NCI-H748 (cell line): ENCODE data around the gene MICALL2.
"Not testable (repeated sequence)": the region's sequence is repeated elsewhere in the genome, so short reads cannot be mapped to it uniquely, and the experiment has no call there.

Experiments
- DNase-seq: peaks from one replicate; lab custom pipeline; 2025; ENCODE audit not compliant: unreplicated experiment; lab: John Stamatoyannopoulos, UW

Gene MICALL2

GRCh38 chr7:1449951-1450350 lies 9.3 kb downstream of the MICALL2 start:
- no peak for DNase-seq

DNA sequence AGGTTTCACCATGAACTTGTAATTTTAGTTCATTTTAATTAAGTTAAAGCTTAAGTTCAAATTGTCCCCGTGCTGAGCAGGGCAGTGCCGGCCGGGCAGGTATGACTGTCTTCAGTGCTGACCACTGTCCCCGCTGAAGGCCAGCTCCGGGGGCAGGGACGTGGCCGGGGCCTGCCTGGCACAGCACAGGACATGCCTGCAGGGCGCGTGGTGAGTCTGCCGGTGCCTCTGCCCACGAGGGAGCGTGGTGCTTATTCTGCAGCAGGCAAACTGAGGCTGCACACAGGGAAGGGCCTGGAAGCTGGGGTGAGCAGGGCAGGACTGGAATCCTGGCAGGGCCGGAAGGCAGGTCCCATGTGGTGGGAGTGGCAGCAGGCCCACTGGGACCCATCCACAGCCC lies 9.8 kb downstream of the MICALL2 start:
- no peak for DNase-seq

- no peak for DNase-seq
These were observed 10.3 kb downstream of the MICALL2 start for GRCh38 chr7:1448958-1449357.

DNA sequence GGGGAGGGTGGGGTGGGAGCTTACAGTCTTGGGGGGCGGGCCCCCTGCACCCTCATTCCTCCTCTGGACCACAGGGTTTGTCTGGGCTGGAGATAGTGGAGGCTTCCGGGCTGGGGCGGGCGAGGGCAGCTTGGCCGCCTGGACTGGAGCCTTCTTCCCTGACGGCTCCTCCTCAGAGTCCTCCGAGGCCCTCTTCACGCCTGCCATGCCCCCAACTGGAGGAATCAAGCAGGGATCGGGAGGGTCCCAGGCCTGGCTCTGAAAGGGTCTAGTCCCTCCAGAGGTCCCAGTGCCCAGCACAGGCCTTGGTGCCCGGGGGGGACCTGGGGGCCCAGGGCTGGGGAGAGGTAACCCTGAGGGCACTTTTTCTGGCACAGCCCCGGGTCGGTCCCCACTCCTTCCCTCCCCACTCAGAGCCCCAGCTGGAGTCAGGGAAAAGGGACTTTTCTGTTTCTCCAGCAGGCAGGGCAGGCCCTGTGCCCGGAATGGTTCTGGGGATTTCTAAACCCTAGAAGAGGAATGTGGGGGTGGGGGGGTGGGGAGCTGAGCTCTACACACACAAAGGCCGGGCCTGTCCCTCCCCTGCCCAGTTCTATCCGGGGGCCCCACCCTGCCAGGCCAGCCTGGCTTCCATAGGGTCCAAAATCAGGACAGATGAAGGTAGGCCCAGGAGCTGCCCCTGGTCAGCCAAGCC lies 11.6 kb downstream of the MICALL2 start:
- no peak for DNase-seq

GRCh38 chr7:1447112-1447511 lies 12.2 kb downstream of the MICALL2 start:
- DNase-seq: no peak

DNA sequence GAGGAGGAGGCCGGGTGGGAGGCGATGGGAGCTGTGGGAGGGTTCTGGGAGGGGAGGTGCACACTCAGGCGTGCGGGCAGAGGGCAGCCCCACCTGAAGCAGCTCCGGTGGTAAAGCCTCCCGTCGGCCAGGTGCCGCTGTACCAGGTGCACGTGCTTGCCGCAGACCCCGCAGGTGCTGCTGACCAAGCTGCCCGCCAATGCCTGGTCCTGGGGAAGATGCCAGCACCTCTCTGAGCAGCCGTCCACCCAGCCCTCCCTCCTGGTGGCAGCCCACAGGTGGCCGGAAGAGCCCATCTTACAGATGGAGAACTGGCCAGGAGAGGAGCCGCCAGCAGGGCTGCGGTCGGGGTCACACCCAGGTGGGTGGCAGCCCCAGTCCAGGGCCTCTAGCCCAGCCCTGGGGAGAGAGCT lies 12.6 kb downstream of the MICALL2 start:
- peak; percentile 73 for DNase-seq

- peak; percentile 55 for DNase-seq
These were observed 13.2 kb downstream of the MICALL2 start for GRCh38 chr7:1446026-1446425.

GRCh38 chr7:1445341-1445740 lies 13.9 kb downstream of the MICALL2 start:
- no peak for DNase-seq

- no peak for DNase-seq
These were observed 14.3 kb downstream of the MICALL2 start for GRCh38 chr7:1444925-1445322.

DNA sequence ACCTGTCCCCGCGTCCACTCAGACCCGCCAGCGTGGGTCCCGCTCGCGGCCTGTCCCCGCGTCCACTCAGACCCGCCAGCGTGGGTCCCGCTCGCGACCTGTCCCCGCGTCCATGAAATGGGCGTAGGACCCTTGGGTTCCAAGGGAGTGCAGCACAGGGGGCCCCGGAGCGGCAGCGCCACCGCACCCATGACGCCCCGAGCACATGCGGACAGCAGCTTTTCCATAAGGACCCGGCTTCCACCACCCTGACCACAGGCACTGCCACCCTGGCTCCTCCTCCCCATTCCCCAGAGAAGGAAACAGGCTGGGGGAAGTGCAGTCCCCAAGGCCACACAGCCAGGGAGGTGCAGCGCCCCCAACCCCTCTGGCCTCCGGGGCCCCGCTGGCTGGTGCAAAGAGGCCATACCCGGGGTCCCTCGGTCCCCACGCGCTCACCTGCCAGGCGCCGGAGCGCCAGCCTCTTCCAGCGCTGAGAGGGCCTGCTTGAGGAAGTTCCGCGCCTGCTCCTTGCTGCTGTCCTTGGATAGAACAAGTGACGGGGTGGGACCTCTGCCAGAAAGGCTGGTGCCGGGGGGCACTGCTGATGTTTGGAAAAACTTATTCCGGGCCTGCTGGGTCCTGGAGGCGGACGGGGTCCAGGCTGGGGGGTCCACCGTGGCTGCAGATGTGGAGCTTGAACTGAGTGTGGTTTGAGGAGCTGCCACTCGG lies 14.9 kb downstream of the MICALL2 start:
- DNase-seq: no peak

DNA sequence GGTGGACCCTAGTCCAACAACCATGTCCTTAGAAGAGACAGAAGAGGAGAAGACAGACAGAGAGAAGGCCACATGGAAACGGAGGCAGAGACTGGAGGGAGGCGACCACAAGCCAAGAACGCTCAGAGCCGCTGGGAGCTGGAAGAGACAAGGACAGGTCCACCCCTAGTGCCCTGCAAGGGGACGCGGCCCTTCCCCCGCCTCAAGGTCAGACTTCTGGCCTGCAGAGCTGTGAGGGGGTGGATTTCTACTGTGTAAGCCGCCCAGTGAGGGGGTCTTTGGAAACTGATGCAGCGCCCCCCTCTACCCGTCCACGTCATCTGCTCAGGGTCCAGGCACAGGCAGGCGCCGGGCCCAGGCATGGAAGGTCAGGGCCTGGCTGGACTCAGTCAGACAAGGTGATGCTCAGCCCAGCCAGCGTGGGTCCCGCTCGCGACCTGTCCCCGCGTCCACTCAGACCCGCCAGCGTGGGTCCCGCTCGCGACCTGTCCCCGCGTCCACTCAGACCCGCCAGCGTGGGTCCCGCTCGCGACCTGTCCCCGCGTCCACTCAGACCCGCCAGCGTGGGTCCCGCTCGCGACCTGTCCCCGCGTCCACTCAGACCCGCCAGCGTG lies 15.6 kb downstream of the MICALL2 start:
- DNase-seq: not testable (repeated sequence)

DNA sequence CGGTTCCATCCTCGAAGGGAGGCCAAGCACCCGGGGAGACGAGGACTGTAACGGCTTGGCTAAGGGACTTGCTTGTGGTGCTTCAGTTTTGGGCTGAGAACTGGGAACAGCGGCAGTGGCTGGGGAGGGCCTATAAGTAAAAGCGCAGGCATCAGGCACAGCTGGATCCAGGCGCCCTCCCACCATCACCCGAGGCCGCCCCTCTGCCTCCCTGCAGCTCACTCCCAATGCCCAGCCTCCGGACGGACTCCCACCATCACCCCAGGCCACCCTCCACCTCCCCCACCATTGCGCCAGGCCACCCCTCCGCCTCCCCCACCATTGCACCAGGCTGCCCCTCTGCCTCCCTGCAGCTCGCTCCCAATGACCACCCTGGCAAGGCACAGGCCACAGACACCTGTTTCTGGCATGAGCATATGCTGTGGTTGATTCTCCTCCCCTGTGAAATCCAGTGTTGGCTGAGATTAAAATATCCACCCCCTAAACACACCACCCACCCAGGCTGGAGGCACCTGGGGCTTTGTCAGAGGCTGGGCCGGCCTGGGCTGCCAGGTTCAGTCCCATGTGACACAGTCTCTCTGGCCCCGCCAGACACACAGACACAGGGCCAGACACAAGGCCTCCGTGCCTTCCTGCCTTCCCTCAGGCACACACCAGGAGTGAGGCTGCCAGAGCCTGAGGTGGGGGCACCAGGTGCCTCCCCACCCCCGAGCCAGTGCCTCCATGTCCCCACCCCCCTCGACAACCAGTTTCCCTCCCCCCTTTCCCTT lies 16.7 kb downstream of the MICALL2 start:
- no peak for DNase-seq

DNA sequence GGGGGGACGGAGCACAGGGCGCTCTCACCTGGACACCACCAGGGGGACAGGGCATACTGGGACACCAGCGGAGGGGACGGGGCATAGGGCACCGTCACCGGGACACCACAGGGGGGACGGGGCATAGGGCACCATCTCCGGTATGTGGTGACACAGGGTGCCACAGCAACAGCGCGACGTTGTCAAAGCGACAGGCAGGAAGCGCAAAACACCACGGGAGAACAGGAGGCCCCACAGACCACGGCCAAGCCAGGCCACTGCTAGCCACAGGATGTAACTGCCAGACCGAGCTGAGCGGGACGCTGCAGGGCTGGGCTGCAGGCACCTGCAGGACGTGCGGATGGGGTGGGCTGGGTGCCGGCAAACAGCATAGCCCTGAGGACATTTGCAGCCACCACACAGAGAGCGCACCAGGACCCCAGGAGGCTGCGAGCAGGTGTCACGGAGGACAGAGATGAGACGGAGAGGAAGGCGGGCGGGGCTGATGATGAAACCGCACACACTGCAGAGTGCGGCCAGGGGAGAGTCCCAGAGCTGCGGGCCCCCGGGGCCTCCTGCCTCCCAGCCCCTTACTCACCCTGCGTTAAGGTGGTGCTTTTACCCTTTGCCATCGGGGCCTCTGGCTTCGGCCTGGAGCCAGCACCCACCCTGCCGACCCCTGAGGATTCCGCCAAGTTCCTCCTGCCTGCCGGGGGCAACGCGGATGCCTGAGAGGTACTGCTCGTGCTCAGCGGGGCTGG lies 17.5 kb downstream of the MICALL2 start:
- DNase-seq: no peak

DNA sequence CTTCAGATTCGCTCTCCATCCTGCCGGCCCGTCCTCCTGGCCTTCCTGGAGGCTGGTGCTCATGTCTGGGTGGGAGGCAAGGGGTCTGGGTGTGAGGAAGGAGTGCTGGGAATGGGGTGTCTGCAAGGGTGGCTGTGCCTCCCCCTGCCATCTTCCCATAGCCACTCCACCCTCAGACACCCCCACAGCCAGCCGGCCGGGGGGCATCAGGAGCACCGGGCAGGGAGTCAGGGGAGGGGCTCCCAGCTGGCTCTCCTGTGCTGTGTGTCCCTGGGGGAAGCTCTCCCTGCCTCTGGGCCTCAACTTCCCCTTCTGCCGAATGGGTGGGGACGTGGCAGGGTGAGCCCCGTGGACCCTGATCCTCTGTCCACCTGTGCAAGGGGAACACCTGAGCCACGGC lies 18.6 kb downstream of the MICALL2 start:
- DNase-seq: no peak

DNA sequence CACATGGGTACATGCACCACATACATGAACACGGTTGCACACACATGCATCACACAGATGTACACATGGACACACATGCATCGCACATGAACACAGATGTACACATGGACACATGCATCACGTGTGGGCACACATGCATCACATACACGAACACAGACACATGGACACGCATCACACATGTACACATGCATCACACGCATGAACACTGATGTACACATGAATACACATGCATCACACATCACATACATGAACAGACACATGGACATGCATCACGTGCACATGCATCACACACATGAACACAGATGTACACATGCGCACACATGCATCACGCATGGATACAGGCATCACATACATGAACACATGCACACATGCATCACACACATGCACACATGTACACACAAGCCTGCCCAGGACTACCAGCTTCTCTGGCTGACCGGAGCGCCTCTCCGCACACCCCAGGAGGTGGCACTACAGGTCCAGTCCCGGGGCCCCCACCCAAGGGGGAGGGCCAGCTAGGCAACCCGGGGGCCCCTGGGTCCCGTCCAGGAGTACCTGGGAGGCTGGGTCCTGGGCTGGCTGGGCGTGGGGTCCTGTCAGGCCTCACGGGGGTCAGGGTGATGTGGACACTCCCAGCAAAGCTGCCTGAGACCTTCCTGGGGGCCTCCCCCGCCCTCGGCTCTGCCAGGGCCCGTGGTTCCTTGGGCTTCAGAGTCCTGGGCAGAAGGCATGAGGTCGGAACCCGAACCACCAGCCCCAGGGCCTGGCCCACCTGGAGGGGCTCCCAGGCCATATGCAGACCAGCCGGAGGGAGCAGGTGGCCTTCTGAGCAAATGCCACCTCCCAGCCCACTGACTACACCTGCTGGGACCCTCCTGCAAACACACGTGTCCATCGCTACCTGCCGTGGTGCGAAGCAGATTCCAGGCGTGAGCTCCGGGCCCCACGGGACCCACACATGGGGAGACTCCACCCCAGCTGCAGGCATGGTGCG lies 19.6 kb downstream of the MICALL2 start:
- no peak for DNase-seq

DNA sequence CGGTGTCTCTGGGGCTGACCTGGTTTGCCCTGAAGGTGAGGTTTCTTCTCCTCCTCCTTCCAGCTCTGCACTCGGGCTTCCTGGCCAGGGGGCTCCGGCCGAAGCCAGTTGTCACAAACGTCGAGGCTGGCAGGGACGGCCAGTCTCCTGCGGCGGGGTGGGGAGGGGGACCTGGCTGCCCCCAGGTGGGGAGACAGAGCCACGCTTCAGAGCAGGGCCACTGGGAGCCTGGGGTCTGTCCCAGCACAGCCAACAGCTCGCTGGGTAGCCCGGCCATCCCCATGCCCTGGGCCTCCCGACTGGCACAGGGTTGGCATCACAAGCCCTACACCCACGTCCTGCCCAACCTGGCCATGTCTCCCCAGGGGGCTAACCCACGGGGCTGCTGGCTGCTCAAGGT lies 20.4 kb downstream of the MICALL2 start:
- no peak for DNase-seq

DNA sequence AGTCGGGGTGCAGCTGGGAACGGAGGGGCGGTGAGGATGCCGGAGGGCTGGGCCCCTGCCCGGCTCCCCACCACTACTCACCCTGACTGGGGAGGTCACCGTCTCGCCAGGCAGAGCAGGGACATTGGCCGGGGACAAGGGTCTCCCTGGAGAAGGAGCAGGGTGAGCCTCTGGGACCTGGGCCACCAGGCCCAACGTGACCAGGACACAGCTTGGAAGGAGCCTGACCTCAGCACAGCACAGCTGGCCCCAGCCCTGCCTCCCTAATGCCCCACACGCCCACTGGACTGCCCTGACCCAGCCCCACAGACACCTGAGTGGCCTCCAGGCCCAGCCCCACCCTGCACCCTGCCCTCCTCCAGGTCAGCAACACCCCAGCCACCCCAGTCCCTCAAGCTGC lies 21.1 kb downstream of the MICALL2 start:
- no peak for DNase-seq

- DNase-seq: no peak
These were observed 22.0 kb downstream of the MICALL2 start for GRCh38 chr7:1437155-1437880.

DNA sequence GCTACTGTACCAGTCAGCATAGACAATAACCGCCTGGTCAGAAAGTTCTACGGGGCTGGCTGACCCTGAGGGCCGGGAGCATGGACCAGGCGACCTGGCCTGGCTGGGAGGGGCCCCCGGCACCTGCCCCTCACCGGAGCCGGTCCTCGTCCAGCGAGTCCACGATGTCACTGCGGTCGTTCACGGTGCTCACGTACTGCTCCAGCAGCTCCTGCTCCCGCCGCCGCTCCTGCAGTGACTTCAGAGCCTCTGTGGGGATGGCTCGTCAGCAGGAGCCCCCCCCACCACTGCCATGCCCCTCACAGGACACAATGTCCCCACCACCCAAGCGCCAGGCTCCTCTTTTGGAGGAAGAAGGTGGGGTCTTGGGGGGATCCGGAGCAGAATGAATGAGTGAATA lies 22.7 kb downstream of the MICALL2 start:
- no peak for DNase-seq
